ENCODE results near the gene ENPEP. TPM values are rescaled to one million over a fixed set of nuclear protein-coding genes. Genes with fewer than 3 reads are reported as not detected.
"Not testable (repeated sequence)": the region's sequence is repeated elsewhere in the genome, so short reads cannot be mapped to it uniquely, and the experiment has no call there.

ENPEP gene, protein sequence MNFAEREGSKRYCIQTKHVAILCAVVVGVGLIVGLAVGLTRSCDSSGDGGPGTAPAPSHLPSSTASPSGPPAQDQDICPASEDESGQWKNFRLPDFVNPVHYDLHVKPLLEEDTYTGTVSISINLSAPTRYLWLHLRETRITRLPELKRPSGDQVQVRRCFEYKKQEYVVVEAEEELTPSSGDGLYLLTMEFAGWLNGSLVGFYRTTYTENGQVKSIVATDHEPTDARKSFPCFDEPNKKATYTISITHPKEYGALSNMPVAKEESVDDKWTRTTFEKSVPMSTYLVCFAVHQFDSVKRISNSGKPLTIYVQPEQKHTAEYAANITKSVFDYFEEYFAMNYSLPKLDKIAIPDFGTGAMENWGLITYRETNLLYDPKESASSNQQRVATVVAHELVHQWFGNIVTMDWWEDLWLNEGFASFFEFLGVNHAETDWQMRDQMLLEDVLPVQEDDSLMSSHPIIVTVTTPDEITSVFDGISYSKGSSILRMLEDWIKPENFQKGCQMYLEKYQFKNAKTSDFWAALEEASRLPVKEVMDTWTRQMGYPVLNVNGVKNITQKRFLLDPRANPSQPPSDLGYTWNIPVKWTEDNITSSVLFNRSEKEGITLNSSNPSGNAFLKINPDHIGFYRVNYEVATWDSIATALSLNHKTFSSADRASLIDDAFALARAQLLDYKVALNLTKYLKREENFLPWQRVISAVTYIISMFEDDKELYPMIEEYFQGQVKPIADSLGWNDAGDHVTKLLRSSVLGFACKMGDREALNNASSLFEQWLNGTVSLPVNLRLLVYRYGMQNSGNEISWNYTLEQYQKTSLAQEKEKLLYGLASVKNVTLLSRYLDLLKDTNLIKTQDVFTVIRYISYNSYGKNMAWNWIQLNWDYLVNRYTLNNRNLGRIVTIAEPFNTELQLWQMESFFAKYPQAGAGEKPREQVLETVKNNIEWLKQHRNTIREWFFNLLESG
- 0.27 TPM for total RNA-seq

DNA sequence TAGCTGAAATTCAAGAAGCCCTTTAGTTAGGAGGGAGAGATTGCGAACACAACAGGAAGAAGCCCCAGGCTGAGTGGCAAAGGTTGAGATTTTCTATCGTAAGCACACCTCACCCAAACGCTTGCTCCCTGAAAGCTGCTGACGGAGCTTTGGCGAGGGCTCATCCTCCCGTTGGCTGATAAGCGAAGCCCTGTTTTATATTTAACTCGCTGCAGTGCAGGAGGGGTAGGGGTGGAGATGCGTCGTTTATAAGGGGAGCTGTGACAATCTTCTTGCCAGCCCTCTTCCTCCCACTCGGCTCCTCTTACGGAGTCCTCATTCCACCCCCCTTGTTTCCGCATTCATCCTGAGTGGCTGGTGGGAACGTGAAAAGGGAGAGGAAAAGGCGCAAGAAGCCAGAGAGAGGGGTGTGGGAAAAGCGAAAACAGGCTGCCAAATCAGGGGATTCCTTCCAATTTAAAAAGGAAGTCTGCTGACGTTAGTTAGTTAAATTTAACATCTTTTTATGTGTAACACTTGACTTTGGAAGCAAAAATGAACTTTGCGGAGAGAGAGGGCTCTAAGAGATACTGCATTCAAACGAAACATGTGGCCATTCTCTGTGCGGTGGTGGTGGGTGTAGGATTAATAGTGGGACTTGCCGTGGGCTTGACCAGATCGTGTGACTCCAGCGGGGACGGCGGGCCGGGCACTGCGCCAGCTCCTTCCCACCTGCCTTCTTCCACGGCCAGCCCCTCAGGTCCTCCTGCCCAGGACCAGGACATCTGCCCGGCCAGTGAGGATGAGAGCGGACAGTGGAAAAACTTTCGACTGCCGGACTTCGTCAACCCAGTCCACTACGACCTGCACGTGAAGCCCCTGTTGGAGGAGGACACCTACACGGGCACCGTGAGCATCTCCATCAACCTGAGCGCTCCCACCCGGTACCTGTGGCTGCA lies at the start of gene ENPEP:
Gene ENPEP, plus strand, starts transcription at position 275 of the 938 bp plus-strand sequence. Its CDS starts 260 bp downstream, at position 535.
- no peak for DNase-seq (ENCODE audit: low read depth in 2 of 3, low spot score in 2 of 3)

DNA sequence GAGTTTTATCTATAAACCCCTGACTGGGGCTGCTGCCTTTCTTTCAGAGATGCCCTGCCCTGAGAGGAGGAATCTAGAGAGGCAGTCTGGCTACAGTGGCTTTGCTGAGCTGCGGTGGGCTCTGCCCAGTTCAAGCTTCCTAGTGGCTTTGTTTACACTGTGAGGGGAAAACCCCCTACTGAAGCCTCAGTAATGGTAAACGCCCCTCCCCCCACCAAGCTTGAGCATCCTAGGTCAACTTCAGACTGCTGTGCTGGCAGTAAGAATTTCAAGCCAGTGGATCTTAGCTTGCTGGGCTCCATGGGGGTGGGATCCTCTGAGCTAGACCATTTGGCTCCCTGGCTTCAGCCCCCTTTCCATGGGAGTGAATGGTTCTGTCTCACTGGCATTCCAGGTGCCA lies 44.1 kb upstream of the ENPEP start:
- DNase-seq (ENCODE audit: low read depth in 2 of 3, low spot score in 2 of 3) = not testable (repeated sequence)

DNA sequence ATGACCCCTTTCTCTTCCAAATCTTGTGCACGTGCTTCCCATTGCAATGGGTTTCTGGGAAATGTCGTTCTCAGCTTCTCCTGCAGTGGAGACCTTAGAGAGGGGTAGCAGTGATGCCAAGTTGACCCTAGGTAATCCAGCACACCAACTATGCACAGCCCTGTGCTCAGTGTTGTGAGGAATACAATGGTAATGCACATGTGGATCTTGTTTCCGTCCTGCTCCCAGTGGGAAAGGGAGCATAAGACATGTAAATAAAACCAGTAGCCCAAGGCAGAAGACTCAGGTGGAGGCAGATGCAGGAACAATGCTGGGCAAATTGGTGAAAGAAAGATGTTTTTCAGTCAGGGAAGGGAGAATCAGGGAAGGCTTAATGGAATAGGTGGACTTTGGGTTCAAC lies 38.7 kb upstream of the ENPEP start:
- DNase-seq (ENCODE audit: low read depth in 2 of 3, low spot score in 2 of 3) = not testable (repeated sequence)

DNA sequence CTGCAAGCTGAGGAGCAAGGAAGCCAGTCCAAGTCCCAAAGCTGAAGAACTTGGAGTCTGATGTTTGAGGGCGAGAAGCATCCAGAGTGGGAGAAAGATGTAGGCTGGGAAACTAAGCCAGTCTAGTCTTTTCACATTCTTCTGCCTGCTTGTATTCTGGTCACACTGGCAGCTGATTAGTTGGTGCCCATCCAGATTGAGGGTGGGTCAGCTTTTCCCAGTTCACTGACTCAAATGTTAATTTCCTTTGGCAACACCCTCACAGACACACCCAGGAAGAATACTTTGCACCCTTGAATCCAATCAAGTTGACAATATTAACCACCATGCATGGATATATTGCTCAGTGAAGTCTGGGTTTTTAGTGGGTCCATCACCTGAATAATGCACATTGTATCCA lies 36.7 kb upstream of the ENPEP start:
- not testable (repeated sequence) for DNase-seq (ENCODE audit: low read depth in 2 of 3, low spot score in 2 of 3)

DNA sequence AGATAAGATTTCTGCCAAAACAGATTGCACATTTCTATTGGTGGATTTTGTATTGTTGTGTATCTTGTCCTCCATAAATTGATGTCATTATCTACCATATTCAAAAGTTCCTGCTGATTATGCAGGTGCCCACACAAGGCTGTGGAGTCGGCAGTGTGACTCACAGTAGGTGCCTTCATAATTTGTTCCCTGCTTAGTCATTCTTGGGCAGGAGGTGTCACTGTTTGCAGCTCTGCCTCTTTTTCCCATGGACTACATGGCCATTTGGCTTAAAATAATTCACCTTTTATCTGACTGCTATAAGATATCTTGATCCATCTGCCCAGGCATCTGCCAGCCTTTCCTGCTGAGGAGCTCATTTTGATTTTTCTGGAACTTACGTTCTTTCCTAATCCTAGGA lies 33.6 kb upstream of the ENPEP start:
- no peak for DNase-seq (ENCODE audit: low read depth in 2 of 3, low spot score in 2 of 3)

DNA sequence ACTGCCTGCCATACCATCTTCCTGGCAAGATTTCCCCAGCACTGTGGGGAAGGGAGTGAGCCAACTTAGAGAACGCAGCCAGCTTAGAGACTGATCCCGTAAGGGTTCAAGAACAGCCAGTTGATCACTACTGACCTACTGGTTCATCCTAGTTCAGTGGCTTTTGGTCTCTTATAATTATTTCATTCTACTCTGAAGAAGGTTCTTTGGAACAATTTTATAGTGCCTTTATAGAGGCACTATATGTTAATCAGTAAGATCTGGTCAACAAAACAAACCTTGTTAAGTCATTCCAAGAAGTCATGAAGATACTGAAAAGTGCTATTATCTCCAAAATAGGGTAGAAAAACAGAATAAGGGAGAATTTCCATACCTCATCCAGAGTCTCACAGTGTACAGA lies 33.2 kb upstream of the ENPEP start:
- no peak for DNase-seq (ENCODE audit: low read depth in 2 of 3, low spot score in 2 of 3)

DNA sequence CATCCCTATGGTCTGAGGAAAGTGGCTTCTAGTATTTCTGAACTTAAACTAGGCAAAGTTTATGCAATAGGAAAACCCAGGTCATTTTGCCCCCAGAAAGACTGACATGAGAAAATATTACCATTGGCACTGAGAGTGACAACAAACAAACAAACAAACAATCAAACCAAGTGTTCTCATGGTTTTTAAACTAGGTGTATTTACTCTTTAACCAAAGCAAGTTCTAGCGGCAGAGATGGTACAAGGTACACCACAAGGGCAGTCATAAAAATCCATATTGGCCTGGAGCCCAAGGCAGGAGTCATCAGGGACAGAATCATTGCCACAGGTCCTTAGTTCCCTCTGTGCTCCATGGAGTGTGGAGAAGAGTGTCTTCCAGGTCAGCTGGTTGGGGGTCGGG lies 26.0 kb upstream of the ENPEP start:
- DNase-seq (ENCODE audit: low read depth in 2 of 3, low spot score in 2 of 3) = no peak

DNA sequence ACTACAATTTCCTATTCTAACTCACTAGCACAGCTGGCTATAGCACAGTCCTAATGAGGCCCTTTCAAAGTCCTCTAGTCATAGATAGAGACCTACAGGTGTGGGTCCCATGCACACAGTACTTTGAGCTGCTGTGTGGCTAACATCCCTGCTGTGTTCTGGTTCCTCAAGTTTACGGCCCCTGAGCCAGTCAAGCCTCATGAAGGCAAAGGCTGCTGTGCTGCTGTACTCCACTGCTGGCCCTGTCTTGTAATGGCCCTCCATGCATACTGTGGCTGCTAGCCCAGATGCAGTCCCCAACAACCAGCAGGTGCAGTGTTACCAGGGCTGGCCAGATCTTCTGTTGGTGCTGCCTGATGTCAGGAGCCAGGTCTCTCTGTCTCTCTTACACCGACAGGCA lies 23.4 kb upstream of the ENPEP start:
- DNase-seq (ENCODE audit: low read depth in 2 of 3, low spot score in 2 of 3) = no peak

DNA sequence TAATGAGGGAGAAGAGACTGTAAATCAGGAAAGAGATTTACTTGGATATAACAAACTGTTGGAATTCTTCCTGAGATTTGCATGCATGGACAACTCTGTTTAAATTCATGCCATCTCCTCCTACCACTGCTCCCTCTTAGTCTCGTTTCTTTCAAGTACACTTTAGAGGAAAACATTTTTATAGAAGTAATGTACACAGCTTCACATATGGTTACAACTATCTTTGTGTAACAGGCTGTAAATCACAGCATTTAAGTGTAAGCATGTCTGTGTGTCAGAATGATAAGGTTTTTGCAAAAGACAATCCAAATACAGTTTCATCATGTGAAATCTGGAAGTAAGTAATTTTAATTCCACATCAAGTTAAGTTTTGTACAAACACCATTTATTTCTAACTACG lies 21.5 kb upstream of the ENPEP start:
- no peak for DNase-seq (ENCODE audit: low read depth in 2 of 3, low spot score in 2 of 3)

DNA sequence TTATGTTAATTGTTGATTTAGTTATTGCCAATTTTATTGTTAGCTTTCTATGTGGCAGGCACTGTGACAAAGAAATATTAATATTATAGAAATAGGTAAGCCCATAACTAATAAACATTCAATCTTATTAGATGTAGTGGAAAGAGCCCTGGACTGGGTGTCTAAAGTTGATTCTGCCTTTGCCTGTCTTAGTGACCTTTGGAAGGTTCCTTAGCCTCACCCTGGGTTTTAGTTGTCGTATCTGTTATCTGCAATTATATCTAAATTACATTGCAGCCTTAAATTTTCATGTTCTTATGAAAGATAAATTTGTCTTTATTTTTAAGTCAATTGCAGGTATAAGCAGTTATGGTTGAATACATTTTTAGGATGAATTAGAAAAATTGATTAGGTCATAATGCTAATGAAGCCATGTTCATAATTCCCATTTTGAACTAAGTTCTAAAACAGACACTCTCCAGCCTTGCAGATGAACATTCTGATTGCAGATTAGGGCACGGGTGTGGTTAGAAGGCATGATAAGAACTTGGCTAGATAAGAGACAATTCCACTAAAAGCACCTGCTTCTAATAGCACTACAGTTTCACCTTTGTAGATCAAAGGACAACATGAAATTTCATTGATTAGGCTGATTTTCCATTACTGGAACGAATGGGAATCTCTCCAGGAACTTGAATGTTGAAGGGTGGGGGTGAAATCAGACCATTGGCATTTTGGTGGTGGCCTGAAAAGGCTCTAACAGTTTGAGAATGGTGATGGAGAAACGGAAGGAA lies 17.3 kb upstream of the ENPEP start:
- DNase-seq (ENCODE audit: low read depth in 2 of 3, low spot score in 2 of 3) = no peak

DNA sequence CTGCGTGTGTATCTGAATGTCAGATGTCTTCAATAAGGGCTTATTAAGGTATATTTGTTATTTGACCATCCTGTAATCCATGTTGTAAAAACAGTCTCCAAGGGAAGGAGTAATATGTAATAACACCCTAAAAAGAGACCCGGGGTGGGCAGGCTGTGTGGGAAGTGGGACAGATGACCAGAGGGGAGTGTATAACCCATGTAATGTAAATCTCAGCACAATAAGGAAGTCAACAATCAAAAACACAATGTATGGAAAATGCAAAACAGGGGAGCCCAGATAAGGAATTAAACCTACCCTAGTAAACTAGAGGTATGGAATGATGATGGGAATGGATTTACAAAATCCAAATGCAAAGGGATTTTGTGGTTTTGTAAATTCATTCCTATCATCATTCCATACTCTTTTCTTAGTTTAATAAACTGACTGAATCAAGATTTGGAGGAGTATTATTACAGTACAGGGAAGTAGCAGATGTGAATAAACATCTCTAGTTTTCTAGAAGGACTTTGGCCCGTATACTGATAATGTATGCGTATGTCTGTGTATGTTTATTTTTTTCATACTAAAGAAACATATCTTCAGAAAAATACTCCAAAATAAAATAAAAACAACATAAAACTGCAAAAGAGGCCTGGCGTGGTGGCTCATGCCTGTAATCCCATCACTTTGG lies 15.7 kb upstream of the ENPEP start:
- DNase-seq (ENCODE audit: low read depth in 2 of 3, low spot score in 2 of 3) = no peak

DNA sequence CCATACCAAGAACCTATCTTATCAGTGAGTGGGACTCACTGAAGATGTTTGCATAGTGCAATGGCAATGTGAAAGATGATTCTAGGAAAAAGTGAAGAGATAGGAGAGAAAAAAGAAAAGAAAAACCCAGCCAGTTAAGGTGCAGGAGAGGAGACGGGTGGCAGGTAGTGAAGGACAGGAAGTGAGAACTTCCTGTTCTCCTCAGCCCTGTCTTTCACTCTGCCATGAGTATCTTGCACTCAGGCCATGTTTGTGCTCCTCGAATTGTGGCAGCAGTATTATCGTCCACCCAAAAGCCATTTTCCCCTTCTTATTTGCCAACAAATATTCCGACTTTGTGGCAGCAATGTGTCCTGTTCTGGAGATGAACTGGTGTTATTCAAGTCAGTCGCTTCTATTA lies 8.6 kb upstream of the ENPEP start:
- no peak for DNase-seq (ENCODE audit: low read depth in 2 of 3, low spot score in 2 of 3)

DNA sequence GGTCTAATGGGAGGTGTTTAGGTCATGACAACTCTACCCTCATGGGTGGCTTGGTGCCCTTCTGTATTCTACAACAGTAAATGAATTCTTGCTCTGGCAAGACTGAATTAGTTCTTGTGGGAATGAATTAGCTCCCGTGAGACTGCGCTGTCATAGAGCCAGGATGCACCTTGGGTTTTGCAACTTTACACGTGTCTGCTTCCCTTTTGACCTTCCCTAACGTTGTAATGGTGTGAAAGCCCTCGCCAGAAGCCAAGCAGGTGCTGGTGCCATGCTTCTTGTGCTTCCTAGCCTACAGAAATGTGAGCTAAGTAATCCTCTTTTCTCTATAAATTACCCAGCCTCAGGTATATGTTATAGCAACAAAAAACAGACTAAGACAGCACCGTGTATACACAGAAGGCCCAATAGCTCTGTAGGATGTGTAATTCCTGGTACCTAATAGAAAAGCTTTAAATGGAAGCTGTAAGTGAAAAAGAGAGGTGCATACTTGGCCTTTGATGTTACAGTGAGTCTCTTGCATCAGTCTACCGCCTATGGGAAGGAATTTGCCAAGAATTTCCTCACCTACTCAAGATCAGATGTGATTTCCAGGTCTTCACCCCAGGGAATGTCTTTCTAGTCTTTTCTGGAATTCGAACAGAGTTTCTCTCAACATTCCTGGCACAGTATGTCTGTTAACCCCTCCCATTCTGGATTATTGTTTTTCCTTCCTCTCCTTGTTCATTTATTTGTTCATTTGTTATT lies 3.2 kb upstream of the ENPEP start:
- no peak for DNase-seq (ENCODE audit: low read depth in 2 of 3, low spot score in 2 of 3)

DNA sequence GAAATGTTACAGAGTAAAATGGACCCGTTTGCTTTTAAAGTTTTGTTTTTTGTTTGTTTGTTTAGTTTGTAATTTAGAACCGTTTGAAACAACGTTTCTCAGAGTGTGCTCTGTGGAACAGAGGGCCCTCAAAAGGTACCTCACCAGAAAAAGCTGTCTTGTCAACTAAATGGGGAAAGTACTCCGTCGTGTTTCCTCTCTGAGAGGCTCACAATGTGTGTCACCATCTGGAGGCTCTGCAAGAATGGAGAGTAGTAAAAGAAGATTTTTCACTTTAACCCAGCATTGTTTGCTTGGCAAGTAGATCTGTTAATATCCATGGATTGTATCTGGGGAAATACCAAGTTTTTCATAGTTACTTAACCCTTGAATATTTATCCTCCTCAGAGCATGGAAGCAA lies 1.5 kb upstream of the ENPEP start:
- DNase-seq (ENCODE audit: low read depth in 2 of 3, low spot score in 2 of 3) = no peak

DNA sequence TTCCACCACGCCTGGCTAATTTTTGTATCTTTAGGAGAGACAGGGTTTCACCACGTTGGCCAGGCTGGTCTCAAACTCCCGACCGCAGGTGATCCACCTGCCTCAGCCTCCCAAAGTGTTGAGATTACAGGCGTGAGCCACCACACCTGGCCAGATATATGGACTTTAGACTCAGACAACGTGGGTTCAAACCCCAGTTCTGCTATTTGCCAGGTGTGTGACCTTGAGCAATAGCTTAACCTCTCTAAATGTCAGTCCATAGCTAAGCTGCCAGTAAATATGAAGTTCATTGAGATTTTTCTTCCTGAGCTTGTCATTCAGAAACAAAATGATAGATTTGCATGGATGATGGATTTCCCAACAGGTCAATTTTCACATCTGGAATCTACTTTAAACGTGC lies 875 bp upstream of the ENPEP start:
- not testable (repeated sequence) for DNase-seq (ENCODE audit: low read depth in 2 of 3, low spot score in 2 of 3)

DNA sequence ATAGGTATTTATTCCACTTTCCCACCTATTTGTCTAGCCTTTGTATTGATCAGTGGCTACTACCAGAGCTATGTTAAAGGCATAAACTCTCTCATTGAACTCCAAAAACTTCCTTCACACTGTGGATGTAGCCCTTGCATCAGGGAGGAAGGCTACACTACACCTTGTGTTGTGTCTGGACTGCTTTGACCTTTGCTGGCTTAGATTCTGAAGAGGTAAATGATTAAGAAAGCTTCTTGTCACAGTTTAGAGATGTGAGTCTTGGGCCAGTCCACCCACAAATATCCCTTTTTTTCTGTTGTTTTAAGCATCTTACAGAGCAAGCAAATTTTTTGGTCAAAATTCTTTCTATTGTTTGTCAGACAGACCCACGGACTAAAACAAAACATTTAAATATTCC lies 1.9 kb downstream of the ENPEP start:
- no peak for DNase-seq (ENCODE audit: low read depth in 2 of 3, low spot score in 2 of 3)

DNA sequence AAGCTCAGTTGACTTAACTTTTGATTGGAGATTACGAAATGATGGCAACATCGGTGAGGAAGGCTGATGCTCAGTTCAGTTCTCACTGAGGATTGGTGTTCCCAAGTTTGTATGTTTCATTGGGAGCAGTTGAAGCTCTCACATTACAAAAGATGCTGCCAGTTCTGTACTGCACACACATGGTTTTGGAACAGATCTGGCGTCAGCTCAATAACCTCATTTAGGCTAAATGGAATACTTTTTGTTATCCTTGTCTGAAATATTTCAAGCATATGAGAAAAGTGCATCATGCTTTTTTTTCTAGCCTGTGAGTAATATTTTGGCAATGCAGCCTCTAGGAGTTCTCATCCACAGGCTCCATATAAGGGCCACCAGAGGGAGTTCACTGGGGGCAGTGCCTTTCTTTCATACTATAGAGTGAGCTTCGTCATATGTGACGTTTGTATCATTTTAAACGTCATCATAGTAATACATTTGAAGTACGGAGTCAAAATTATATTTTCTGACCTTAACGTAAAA lies 4.1 kb downstream of the ENPEP start:
- DNase-seq (ENCODE audit: low read depth in 2 of 3, low spot score in 2 of 3) = peak in 1 of 3 donors; percentile 7

DNA sequence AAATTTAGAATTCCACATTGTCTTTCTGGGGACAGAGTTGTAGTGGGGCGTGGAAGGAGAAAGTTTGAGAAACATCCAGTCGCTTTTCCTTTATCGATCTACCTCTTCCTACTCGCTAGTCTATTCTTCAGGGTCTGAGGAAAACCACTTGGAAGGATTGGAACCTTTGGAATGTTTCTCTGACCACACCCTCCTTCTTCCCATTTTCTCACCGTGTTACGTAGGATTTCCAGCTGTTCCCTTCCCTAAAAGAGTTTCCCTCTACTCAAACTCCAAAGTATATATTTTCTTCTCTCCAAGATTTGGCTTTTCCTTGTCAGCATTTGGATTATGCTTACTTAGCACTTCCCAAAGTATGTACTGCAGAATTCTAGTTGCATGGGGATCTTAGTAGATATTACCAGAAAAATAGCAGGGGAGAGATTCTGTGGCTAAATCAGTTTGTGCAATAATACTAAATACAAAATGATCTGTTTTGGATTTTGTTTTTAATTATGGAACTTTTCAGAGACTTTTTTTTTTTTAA lies 4.9 kb downstream of the ENPEP start:
- DNase-seq (ENCODE audit: low read depth in 2 of 3, low spot score in 2 of 3) = no peak
